GM21423 (cell line): ENCODE data around the gene DNAJC16.
"Not testable (repeated sequence)": the region's sequence is repeated elsewhere in the genome, so short reads cannot be mapped to it uniquely, and the experiment has no call there.

Experiments
- ATAC-seq: cut with Tn5 transposase; IDR thresholded peaks from one replicate; pipeline ENCODE4 v1.9.1; 2021; ENCODE audit warnings: mild to moderate bottlenecking, moderate library complexity; ENCODE audit not compliant: unreplicated experiment

Gene DNAJC16

DNA sequence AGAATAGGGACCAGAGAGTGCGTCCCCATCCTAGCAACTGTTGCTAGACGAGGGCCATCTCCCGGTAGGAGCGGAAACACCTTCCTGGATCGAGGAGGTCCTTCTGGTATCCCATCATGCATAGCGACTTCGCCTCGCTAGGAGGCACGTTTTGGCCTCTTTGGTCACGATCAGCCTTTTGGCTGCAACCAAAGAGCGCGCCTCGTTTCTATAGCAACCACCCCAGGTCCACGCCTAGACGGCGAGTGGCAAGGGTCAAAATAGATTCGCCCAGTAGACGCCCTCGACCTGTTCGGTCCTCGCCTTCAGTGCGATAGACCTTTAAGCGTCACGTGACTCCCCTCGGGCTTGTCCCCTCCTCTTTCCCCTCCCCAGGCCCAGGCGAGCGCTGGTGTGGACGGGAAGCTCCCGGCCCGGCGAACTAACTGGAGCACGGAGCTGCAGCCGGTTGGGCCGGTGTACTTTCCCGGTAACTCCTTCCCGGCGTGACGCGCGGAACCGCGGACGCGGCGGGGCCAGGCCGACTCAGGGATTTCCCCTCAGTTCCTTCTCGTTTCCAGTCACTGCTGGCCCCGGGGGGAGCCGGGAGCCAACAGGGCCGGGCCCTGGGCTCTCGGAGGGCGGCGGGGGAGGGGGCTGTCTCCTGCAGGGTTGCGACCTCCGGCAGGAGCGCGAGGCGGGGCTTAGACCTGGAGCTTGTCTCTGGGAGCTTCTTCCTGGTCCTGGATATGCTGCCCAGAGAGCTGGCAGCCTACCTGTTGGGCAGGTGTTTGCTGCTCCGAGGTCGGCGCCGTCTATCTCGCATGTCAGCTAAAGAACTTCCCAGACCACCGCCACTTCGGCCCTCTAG, at the start of gene DNAJC16:
Gene DNAJC16 (plus strand): TSS at position 359 of the 850 bp plus-strand sequence. CDS start 2,258 bp downstream, outside the sequence.
- peak; percentile 56 for ATAC-seq

DNA sequence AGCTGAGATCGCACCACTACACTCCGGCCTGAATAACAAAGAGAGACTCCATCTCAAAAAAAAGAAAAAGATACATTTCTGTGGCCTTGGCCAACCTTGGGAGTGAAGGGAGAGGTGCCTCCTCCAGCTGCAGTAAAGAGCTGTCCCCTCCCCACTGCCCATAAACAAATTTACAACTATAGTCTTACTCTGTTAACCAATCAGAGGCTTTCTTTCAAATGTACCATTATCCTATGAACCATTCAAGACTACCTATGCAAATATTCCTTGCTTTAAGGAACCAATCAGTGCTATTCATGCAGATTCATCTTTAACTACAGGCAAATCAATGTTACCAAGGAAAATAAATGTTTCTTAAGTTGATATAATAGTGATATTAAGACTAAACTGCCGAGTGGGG, 49.7 kb upstream of the DNAJC16 start:
- ATAC-seq, result no peak

- ATAC-seq, result no peak
Measured at GRCh38 chr1:15477646-15478212, 48.9 kb upstream of the DNAJC16 start.

GRCh38 chr1:15479654-15480347, 46.8 kb upstream of the DNAJC16 start:
- no peak for ATAC-seq

DNA sequence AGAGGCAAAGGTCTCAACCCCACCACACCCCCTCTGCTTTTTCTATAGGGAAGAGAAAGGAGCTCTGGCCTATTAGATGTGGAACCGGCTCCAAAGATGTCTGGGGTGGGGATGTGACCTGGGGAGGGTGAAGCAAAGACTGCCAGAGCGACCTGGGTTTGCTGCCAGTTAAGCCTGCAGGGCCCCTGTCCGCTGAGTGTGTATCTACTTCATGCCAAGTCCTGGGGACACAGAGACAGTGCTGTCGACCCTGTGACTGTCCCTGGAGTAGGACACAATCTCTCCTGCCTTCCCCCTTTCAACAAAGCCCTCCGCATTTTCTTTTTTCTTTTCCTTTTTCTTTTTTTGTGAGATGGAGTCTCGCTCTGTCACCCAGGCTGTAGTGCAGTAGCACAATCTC, 44.2 kb upstream of the DNAJC16 start:
- not testable (repeated sequence) for ATAC-seq

DNA sequence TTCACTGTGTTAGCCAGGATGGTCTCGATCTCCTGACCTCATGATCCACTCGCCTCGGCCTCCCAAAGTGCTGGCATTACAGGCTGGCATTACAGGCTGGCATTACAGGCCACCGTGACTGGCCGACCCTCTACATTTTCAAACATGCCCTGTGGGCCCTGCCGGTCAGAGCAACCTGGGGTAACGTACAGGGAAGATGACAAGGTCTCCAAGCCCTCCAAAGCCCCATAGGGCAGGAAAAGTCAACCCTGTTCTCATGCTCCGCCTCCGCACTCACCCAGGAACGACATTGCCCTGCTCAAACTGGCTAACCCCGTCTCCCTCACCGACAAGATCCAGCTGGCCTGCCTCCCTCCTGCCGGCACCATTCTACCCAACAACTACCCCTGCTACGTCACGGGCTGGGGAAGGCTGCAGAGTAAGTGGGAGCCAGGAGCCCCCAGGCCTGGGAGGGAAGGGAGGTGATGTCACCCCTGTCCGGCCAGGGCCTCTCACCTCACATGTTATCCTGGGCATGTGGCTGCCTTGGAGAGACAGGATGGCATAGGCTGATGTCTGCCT, 43.6 kb upstream of the DNAJC16 start:
- ATAC-seq, result not testable (repeated sequence)

GRCh38 chr1:15483971-15484370, 42.7 kb upstream of the DNAJC16 start:
- no peak for ATAC-seq

DNA sequence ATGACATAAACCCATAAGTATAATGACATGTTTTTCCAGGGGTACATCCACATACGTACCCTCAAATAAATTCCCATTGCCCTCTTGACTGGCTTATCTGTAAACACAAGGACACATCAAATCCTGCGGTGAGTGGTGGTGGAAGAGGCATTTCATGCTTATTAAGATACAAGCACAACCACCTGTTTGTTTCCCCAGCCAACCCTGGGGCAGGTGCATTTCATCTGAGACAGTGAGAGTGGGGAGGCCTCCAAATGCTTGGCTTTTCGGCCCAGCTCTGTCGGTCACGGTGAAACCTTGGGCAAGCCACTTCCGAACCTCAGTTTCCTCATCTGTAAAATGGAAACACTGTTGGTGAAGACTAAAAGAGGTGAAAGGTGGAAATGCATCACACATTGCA, 42.2 kb upstream of the DNAJC16 start:
- not testable (repeated sequence) for ATAC-seq

- ATAC-seq, result no peak
Measured at GRCh38 chr1:15485636-15486035, 41.0 kb upstream of the DNAJC16 start.

- not testable (repeated sequence) for ATAC-seq
Measured at GRCh38 chr1:15486844-15487610, 39.6 kb upstream of the DNAJC16 start.

GRCh38 chr1:15488371-15488770, 38.3 kb upstream of the DNAJC16 start:
- no peak for ATAC-seq

GRCh38 chr1:15489052-15489736, 37.5 kb upstream of the DNAJC16 start:
- no peak for ATAC-seq

- ATAC-seq, result not testable (repeated sequence)
Measured at GRCh38 chr1:15491010-15491409, 35.6 kb upstream of the DNAJC16 start.

DNA sequence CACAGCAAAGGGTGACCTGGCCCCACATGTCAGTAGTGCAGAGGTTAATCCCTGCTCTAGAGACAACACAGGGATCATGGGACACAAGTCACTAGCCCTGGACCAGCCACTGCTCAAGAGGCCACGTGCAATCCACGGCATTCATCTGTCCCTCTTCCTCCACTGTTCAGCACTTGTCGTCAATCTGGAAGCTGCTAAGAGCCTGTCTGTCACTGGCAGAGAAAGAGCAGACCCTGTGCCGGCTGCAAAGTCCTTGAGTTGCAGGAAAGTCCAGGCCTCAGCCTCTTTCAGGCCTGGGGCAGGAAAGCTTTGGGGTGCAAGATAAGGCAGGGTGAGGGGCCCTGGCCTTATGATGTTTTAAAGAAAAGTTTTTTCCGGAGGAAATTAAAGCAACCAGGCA, 34.1 kb upstream of the DNAJC16 start:
- no peak for ATAC-seq

DNA sequence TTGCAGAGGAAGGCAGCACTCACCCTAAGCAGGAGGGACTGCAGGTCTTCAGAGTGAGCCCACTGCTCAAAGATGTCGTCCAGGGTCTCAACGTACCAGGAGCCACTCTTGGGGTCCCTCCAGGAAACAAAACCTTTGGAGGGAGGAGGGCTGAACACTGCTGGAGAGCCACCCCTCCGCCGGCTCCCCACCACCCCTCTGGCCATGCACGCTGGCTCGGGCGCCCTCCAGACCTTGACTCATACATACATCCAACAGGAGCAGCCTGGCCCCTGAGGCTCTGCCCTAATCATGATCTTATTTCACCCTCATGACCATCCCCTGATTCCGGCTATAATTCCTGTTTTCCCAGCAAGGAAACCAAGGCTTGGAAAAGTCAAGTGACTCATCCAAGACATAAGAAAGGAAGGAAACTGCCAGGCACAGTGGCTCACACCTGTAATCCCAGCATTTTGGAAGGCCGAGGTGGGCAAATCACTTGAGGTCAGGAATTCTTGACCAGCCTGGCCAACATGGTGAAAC, 32.7 kb upstream of the DNAJC16 start:
- no peak for ATAC-seq

- no peak for ATAC-seq
Measured at GRCh38 chr1:15500184-15501178, 26.2 kb upstream of the DNAJC16 start.

DNA sequence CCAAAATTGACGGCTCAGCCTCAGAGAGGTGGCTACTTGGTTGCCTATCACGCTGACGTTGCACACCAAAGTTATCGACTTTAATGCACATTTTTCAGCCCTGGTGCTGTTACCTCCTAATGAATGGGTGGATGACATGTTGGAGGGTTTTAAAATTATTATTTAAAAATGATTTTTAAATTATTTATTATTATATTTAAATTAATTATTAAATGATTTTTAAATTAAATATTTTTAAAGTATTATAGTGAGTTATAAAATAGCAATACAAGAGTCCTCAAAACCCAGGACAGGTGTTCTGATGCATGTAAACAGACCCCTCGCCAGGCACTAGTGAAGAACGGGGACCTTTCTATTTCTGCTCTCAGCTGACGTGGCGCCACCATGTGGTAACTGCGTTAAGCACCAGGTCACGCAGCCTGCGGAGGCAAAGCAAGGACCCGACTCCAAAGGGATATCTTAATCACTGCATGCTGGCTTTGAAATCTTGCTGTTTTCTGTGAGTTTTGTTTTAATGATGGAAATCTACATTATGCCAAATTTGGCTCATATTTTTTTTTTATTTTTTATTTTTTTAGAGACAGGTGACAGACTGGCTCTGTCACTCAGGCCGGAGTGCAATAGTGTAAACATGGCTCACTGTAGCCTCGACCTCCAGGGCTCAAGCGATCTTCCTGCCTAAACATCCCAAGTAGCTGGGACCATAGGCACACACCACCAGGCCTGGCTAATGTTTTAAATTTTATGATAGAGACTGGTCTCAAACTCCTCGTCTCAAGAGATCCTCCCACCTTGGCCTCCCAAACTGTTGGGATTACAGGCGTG, 25.2 kb upstream of the DNAJC16 start:
- no peak for ATAC-seq

DNA sequence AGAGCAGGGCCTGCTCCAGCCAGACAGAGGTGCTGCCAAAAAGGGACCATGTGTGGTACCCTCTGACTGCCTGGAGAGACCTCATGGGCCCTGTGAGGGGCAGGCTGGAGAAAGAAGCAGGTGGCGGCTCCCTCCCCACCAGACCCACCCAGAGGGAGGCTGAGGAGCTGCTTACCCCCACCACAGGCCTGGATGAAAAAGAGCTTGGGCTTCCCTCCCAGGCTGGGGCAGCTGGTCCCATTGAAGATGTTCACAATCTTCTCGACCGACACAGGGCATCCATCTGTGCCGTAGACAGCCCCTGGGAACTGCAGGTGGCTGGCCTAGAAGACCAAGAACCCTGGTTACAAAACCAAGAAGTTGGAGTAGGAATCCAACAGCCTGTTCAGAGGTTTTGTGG, 22.2 kb upstream of the DNAJC16 start:
- ATAC-seq, result no peak
